ENCODE measurements around the gene STARD3. TPM values are rescaled to one million over a fixed set of nuclear protein-coding genes. Genes with fewer than 3 reads are reported as not detected.
A peak's percentile ranks its signal among the peaks of the same experiment; 100 is the strongest.

Gene STARD3
- total and polyA plus RNA-seq, 2 of the 13 experiments (the other 11 are each of a cell fraction or from before 2014, with no cell fraction given) = 34.6 to 100 TPM

DNA sequence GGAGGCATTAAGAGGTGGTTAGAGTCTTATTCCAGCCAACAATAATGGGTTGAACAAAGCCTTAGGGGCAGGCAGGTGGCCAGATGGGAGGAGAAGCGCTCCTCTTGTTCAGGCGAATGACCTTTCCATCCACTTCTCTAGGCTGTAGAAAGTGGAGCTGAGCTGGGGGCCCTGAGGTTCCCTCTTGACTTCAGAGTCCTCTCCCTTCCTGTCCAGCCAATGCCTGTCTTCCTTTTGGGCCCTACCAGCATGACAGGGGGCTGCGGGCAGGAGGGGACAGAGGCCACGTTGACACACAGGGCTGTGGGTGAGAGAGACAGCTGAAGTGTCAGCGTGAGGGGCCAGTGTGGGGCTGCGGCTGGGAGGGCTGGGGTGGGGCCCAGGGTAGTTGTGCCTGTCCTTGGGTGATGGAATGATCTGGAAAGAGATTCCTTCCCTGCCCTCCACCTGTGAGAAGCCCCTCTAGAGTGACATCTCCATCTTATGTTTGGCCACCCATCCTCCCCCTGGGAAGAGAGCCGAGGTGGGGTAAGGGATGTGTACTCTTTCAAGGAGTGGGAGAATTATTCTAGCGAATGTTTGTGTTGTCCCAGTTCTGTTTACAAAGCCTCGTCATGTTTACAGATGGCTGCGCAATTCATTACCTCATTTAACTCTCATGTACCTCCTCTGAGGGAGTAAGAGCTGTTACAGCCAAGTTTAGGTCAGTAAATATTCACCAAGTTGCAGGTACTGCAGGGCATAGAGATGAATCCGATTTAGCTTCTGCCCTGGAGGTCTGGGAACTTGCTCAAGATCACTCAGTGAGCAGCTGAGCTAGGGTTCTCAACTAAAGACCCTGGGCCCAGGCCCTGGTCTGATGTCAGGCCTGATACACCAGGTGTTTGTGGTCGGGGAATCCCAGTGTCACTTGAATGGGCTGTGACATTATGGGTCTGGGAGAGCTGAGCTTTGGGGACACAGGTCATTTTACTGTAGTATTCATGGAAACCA lies 66.3 kb downstream of the STARD3 start (continued):
- peak; percentile 78 for TF ChIP-seq ZNF646 (CRISPR knock-in tag; IDR thresholded peaks at IDR 0.05)
- peak; percentile 72; the same call in 1 of the 2 replicates for TF ChIP-seq MIER3 (CRISPR knock-in tag; IDR thresholded peaks at IDR 0.05; ENCODE audit: borderline replicate concordance)
- TF ChIP-seq TOPORS (CRISPR knock-in tag; IDR thresholded peaks at IDR 0.05) = peak; percentile 61; the same call in 1 of the 2 replicates
- no peak for TF ChIP-seq ZNF484 (CRISPR knock-in tag; IDR thresholded peaks at IDR 0.05; ENCODE audit: borderline replicate concordance, low read depth)
- TF ChIP-seq DMTF1 (CRISPR knock-in tag; IDR thresholded peaks at IDR 0.05) = peak; percentile 84; the same call in 1 of the 2 replicates
- peak; percentile 96 for TF ChIP-seq ZSCAN25 (CRISPR knock-in tag; IDR thresholded peaks at IDR 0.05)
- TF ChIP-seq FOXA1 (IDR thresholded peaks at IDR 0.05) = peak; percentile 94
- peak; percentile 92 for TF ChIP-seq FOXA1 (CRISPR knock-in tag; IDR thresholded peaks at IDR 0.05)
- TF ChIP-seq ZBTB43 (CRISPR knock-in tag; conservative IDR thresholded peaks at IDR 0.05) = no peak
- no peak for TF ChIP-seq PHB2 (IDR thresholded peaks at IDR 0.05; ENCODE audit: partially characterized antibody)
- TF ChIP-seq, protein P1, sequence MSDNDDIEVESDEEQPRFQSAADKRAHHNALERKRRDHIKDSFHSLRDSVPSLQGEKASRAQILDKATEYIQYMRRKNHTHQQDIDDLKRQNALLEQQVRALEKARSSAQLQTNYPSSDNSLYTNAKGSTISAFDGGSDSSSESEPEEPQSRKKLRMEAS (IDR thresholded peaks at IDR 0.05) = peak; percentile 81
- TF ChIP-seq ZNF282 (IDR thresholded peaks at IDR 0.05; ENCODE audit: partially characterized antibody) = no peak
- no peak for TF ChIP-seq KDM5B (CRISPR knock-in tag; IDR thresholded peaks at IDR 0.05; ENCODE audit: borderline replicate concordance)
- peak; percentile 89 for TF ChIP-seq ZNF746 (CRISPR knock-in tag; IDR thresholded peaks at IDR 0.05)
- peak in 1 of 2 experiments; percentile 78; a peak in 2 of 4 replicates for TF ChIP-seq HMGXB4 (CRISPR knock-in tag; IDR thresholded peaks at IDR 0.05; ENCODE audit: borderline replicate concordance in 1 of 2, low read depth in 1 of 2)
- 0 out of 2 replicates have a peak, but pooled peaks have one; percentile 16 for TF ChIP-seq GZF1 (CRISPR knock-in tag; IDR thresholded peaks at IDR 0.05)

All from HepG2 (cell line).